Adrenal gland (tissue), 12 donors: ENCODE data around the gene AFP. TPM values are rescaled to one million over a fixed set of nuclear protein-coding genes. Genes with fewer than 3 reads are reported as not detected.

ENCODE experiments used
- DNase-seq, 7 donors: peaks; one replicate each; pipeline ENCODE4 v3.0.0-alpha.2; 2019 to 2020
- H3K27ac ChIP-seq, 5 donors: fragments of 200-600 bp; sonication (generic) in 4 of 5; 1 replicate in 3 of 5; 2 replicates in 2 of 5; pipeline versions ENCODE4 v1.5.1 to v1.8.0; 2016 to 2020; ENCODE audit warnings: mild to moderate bottlenecking in 1 of 5
- H3K27me3 ChIP-seq: fragments of 200-600 bp; 2 replicates; pipeline ENCODE4 v1.8.0; 2021
- H3K36me3 ChIP-seq, 2 donors: fragments of 200-600 bp; replicated peaks in 1 of 2; 1 replicate in 1 of 2; 2 replicates in 1 of 2; pipeline versions ENCODE4 v1.5.1 to v1.8.0; 2018 to 2022
- H3K4me1 ChIP-seq, 2 donors: fragments of 200-600 bp; replicated peaks in 1 of 2; 1 replicate in 1 of 2; 2 replicates in 1 of 2; pipeline versions ENCODE4 v1.5.1 to v1.8.0; 2018 to 2021
- H3K4me3 ChIP-seq, 4 donors: fragments of 200-600 bp; sonication (generic) in 3 of 4; one replicate each; pipeline ENCODE4 v1.5.1; 2016 to 2018
- H3K9me3 ChIP-seq, 3 donors: fragments of 200-600 bp; sonication (generic) in 1 of 3; replicated peaks in 1 of 3; 1 replicate in 2 of 3; 2 replicates in 1 of 3; pipeline versions ENCODE4 v1.5.1 to v1.8.0; 2016 to 2021
- POLR2A ChIP-seq, 2 donors: fragments of 450-650 bp; IDR thresholded peaks; one replicate each; pipeline ENCODE4 v1.6.1; 2017; ENCODE audit warnings: antibody characterized with exemption in 2 of 2, mild to moderate bottlenecking in 2 of 2, moderate library complexity in 1 of 2
- WGBS, 4 donors: extraction: QIAGEN DNeasy Blood & Tissue Kit in 2 of 4; methylation state at CpG; one replicate each; pipeline versions ENCODE4 v1.1.5 to v1.1.7; 2013 to 2017; 5-methylcytosine and 5-hydroxymethylcytosine counted together
- intact Hi-C, 2 donors: fragments of 100-400 bp; cut with DNase I; formaldehyde crosslinking; loops; one replicate each; pipeline versions ENCODE4 v1.14.1 to v1.15.0; 2022 to 2023
- polyA plus RNA-seq, 3 donors: library from polyadenylated mRNA; stranded (reverse); fragments of 200-250 nt in 2 of 3; fragments of 350-450 nt in 1 of 3; fragmentation: Illumina TruSeq in 1 of 3; extraction: RNeasy Lipid Tissue Mini Kit (QIAGEN cat#74804) in 1 of 3; gene quantifications; one replicate each; pipeline ENCODE4 v1.2.3, GENCODE V29; 2013 to 2014
- total RNA-seq, 9 donors: library from RNA; depleted of rRNA in 4 of 9; stranded (reverse); fragments of >200 nt in 4 of 9; fragments of 120-200 nt in 1 of 9; fragmentation: NEBNext Ultra II Directional in 1 of 9; extraction: Animal tissue kit (Norgen Biotek cat#: 25700) in 1 of 9; gene quantifications; one replicate each; pipeline versions ENCODE4 v1.1.0 to v1.2.4, GENCODE V29; 2013 to 2023
- TF ChIP-seq, protein P1 (sequence below), 6 experiments: fragments of 450-650 bp in 4 of 6; fragments of 200-600 bp in 2 of 6; sonication (generic) in 1 of 6; IDR thresholded peaks; 1 replicate in 5 of 6; 2 replicates in 1 of 6; pipeline versions ENCODE4 v1.5.1 to v1.8.0; 2016 to 2021; ENCODE audit warnings: antibody characterized with exemption in 6 of 6, mild to moderate bottlenecking in 2 of 6, moderate library complexity in 1 of 6
- donor health status: healthy with polysubstance abuse.
- donor health status: Bipolar disorder and iron deficiency.
- donor health status: DM: yes; HTN: yes; CAD: no.
- donor health status: DM: no; HTN: no; CAD: no.
- donor health status: DM: no; HTN: no; CAD: no.
- donor health status: DM: yes; HTN: yes; CAD: no.

AFP gene
- total and polyA plus RNA-seq, 12 donors, result 0.16 to 2.3 (median 1.0) TPM; not detected in 5

DNA sequence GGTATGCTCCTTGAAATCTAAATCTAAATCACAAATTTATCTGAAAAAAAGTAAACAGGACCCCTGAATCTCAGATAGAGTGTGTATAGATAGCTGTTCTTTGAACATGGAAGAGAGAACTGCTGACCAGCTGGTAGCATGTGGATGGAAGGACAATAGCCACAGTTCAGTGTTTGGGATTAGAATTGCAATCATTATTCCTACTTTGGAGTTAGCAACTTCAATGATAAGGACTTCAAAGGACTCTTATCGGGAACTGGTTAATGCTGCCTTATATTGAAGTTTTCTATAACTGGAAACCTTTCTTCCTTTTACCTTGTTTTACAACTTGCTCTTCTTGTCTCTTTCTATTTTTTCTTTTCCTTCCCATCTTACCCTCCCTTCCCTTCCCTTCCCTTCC lies 50.5 kb downstream of the AFP start:
- Histone ChIP-seq H3K4me1 (no peaks in the 10 kb centered on the region), H3K4me3 (no peak overlapping the region), H3K9me3 (no peaks in the 10 kb centered on the region), H3K36me3 (no peaks in the 10 kb centered on the region), H3K27ac (no peak overlapping the region), H3K27me3 (no peaks in the 10 kb centered on the region)
- WGBS, 4 donors, result 44 to 63% (median 59%) methylated on average over 1 of the region's 1 CpG
- DNase-seq, result no peak
- TF ChIP-seq, protein P1, sequence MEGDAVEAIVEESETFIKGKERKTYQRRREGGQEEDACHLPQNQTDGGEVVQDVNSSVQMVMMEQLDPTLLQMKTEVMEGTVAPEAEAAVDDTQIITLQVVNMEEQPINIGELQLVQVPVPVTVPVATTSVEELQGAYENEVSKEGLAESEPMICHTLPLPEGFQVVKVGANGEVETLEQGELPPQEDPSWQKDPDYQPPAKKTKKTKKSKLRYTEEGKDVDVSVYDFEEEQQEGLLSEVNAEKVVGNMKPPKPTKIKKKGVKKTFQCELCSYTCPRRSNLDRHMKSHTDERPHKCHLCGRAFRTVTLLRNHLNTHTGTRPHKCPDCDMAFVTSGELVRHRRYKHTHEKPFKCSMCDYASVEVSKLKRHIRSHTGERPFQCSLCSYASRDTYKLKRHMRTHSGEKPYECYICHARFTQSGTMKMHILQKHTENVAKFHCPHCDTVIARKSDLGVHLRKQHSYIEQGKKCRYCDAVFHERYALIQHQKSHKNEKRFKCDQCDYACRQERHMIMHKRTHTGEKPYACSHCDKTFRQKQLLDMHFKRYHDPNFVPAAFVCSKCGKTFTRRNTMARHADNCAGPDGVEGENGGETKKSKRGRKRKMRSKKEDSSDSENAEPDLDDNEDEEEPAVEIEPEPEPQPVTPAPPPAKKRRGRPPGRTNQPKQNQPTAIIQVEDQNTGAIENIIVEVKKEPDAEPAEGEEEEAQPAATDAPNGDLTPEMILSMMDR (IDR thresholded peaks at IDR 0.05), result no peak
- no peak for TF ChIP-seq POLR2A (IDR thresholded peaks at IDR 0.05)
- intact Hi-C loops, result no loop called here

DNA sequence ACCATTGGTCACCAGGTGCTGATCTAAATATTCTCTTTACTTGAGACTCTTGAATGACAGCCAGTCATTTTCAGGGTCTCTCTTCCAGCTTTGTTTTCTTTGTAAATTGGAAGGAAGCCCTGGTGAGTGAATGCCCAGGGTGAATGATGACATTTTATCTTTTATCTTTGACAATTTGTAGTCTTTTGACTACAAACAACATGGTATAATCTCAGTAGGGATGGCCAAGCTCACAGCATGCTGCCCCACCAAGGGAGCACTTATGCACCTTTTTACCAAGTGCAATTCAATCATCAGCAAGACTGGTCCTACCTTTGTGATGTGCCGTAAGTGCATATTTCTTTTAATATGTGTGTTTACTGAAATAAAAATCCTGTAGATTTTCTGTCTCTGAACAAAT lies 51.2 kb downstream of the AFP start:
- 85 to 89% (median 88%) methylated on average over 1 of the region's 1 CpG for WGBS, 4 donors
- no peaks in the 10 kb centered on the region for H3K4me1 ChIP-seq
- H3K27ac ChIP-seq, result no peak overlapping the region
- no peak overlapping the region for H3K4me3 ChIP-seq
- intact Hi-C loops, result no loop called here
- no peak for DNase-seq
- H3K36me3 ChIP-seq, result no peaks in the 10 kb centered on the region
- H3K9me3 ChIP-seq, result no peaks in the 10 kb centered on the region
- TF ChIP-seq, protein P1 (IDR thresholded peaks at IDR 0.05), result no peak
- no peak for TF ChIP-seq POLR2A (IDR thresholded peaks at IDR 0.05)
- H3K27me3 ChIP-seq, result no peaks in the 10 kb centered on the region

DNA sequence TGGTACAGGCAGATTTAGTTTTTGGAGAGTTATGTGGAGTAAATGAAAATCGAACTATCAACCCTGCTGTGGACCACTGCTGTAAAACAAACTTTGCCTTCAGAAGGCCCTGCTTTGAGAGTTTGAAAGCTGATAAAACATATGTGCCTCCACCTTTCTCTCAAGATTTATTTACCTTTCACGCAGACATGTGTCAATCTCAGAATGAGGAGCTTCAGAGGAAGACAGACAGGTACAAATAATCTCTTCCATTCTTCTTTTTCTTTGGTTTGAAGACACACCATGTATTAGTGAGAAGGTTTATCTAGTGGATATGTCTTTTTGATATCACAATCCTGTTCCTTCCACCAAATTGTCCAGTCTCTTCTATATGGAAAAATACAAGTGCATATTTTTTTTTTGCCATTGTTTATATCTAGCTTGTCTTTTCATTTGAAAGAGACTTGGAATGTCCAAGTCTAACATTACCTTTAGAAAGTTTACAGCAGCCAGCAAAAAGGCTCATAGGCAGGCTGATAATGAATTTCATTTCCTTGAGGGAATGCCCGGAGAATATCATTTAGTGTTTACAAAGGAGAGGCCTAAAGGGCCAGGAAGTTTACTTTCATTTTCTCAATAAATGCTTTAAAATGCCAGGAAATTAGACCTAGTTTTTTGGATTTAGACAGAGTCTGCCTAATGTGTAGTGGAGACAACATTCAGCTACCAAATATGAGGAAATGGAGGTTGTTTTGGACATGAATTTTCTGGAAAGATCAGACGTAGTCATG lies 64.2 kb downstream of the AFP start:
- Histone ChIP-seq H3K36me3 (no peaks in the 10 kb centered on the region), H3K27me3 (no peaks in the 10 kb centered on the region), H3K9me3 (no peaks in the 10 kb centered on the region), H3K27ac (no peak overlapping the region), H3K4me1 (no peaks in the 10 kb centered on the region), H3K4me3 (no peak overlapping the region)
- no peak for DNase-seq
- intact Hi-C loops, result no loop called here
- no peak for TF ChIP-seq POLR2A (IDR thresholded peaks at IDR 0.05)
- TF ChIP-seq, protein P1 (IDR thresholded peaks at IDR 0.05), result no peak
- WGBS, 4 donors, result 64 to 68% (median 65%) methylated on average over 4 of the region's 4 CpGs

DNA sequence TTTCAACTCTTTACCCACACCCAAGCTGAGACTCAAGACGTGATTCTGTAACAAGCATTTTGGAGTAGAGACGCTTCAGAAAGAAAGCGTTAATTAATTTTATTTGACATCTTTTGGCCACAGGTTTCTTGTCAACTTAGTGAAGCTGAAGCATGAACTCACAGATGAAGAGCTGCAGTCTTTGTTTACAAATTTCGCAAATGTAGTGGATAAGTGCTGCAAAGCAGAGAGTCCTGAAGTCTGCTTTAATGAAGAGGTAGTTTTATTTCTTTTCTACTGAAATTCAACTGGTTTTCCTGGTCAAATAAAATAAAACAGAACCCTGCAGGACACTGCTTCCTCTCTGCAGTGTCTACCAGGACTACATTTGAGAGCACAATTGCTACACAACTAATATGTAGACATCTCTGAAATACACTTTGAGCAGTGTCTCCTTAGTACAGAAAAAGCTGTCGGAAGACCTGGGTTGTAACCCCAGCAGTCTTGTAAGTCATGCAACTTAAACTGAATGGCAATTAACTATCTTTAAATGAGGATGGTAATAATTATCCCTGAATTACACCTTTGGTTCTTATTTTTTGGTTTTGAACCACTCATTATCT lies 65.7 kb downstream of the AFP start:
- Histone ChIP-seq H3K36me3 (no peaks in the 10 kb centered on the region), H3K4me1 (no peaks in the 10 kb centered on the region), H3K4me3 (no peak overlapping the region), H3K27ac (no peak overlapping the region), H3K27me3 (no peaks in the 10 kb centered on the region), H3K9me3 (no peaks in the 10 kb centered on the region)
- DNase-seq, result no peak
- intact Hi-C loops, result no loop called here
- 76 to 87% (median 84%) methylated on average over 5 of the region's 5 CpGs for WGBS, 4 donors
- TF ChIP-seq, protein P1 (IDR thresholded peaks at IDR 0.05), result no peak
- no peak for TF ChIP-seq POLR2A (IDR thresholded peaks at IDR 0.05)
